Amniotic stem cell (primary cell): ENCODE data around the gene RAD18.

Source experiments
- DNase-seq: peaks from one replicate; lab custom pipeline; 2025; lab: John Stamatoyannopoulos, UW

The RAD18 gene

DNA sequence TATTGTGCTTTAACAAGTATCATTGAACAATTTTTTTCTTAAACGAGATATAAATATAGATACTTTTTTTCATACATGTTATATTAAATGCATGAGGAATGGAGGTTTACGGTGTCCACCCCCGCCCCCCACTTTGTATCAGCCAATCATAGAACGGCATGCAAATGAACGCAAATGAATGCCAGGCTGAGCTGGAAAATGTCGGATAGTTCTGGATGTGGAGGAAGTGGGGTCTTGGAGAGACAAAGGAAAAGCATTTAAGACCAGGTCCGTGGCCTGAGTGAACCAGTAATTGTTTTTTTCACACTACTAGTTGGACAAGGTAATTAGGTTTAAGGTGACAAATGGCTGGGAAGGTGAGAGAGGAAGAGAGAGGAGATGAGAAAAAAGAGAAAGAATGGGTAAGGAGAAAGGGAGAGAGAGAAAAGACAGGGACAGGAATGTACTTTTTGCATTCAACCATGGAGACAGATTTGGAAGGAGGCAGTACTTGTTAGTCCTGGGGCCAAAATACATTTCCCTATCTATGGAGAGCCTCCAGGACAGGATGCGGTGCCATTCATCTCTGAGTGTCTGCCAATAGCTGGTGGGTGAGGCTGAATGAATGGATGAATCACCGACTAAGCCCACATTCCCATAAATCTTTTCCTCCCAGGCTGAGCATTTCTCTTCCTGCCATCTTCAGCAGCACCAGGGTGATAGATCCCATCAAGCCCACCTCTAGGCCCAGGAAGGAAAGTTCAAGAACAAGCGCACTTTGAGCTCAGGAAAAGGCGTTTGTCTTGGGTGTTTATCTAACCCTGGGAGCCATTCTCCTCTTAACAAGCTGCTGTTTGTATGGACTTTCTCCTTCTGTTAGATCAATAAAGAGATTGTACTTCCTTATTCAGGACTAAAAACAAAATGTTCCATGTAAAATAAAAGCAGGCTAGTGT lies 1.4 kb upstream of the RAD18 start:
- DNase-seq = peak; percentile 78

DNA sequence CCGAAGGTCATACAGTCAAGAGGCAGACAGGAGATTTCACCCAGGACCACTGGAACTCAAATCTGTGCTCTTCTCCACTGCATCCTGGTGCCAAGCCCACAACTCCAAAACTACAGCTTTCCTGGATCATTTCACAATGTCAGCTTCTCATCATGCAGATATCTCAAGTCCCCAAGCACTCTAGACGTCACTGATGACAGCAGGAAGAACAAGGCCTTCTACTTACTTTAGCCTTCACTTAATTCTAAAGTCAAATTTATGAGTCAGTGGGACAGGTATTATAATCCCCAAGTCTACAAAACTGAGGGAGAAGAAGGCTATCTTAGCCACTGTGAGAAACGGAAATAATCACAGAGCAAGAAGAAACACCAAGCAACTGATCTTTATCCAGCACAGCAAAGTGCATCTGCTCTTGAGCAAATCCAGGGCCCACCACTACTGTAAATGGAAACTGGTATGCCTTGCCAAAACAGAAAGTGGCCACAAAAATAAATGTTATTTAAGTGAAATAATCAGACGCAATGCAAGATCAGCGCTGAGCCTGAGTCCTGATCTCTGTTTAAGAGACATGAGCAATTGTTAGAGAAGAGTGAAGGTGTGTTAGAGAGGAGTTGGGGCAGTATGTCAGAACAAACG lies 928 bp downstream of the RAD18 start:
- DNase-seq = peak; percentile 2

GRCh38 chr3:8959668-8960067 lies 3.6 kb downstream of the RAD18 start:
- DNase-seq = no peak

GRCh38 chr3:8954938-8955763 lies 8.1 kb downstream of the RAD18 start:
- DNase-seq = peak; percentile 74

GRCh38 chr3:8953313-8953712 lies 10.0 kb downstream of the RAD18 start:
- no peak for DNase-seq

GRCh38 chr3:8952130-8952529 lies 11.1 kb downstream of the RAD18 start:
- DNase-seq = no peak

DNA sequence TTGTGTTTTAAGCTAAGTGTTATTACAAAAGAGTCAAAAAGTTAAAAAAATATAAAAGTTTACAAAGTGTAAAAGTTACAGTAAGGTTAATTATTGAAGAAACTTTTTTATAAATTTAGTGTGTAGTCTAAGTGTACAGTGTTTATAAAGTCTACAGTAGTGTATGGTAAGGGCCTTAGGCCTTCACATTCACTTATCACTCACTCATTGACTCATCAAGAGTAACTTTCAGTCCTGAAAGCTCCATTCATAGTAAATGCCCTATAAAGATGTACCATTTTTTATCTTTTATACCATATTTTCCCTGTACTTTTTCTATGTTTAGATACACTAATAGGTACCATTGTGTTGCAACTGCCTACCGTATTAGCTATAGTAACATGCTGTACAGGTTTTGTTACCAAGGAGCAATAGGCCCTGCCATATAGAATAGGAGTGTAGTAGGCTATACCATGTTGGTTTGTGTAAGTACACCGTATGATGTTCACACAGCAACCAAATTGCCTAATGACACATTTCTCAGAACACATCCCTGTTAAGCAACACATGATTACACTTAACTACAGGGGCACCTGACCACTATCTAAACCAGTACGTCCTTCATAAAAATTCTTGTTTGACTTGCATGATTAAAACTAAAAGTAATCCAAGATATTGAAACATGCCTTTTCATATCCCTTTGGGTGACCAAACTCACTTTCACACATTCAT lies 17.2 kb downstream of the RAD18 start:
- DNase-seq = no peak

- no peak for DNase-seq
These were observed 20.4 kb downstream of the RAD18 start for GRCh38 chr3:8942746-8943488.

DNA sequence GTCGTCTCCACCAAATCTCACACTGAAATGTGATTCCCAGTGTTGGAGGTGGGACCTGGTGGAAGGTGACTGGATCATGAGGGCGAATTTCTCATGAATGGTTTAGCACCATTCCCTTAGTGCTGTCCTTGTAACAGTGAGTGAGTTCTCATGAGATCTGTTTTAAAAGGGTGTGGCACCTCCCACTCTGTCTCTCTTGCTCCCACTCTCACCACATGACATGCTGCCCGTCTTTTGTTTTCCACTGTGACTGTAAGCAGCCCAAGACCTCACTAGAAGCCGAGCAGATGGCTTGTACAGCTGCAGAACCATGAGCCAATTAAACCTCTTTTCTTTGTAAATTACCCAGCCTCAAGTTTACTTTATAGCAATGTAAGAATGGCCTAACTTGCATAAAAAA lies 21.2 kb downstream of the RAD18 start:
- DNase-seq = no peak

DNA sequence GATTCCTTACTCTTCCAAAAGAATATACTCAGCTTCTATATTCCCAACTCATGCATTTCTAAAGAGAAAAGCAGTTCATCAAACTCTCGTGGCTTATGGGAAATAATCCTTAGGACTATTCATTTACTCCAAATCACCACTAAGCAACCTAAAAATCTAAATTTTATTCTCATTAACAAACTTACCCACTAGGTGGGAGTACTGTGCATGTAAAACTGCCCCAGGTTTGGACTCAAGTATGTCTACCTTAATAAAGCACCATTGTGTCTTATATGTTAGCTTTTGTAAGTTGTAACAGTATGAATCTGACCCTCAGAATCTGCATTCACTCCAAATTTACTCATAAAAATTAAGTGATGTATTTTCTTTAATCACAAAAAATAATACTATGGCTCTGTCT lies 25.3 kb downstream of the RAD18 start:
- DNase-seq = peak; percentile 21

GRCh38 chr3:8937064-8938020 lies 25.9 kb downstream of the RAD18 start:
- DNase-seq = peak; percentile 67

DNA sequence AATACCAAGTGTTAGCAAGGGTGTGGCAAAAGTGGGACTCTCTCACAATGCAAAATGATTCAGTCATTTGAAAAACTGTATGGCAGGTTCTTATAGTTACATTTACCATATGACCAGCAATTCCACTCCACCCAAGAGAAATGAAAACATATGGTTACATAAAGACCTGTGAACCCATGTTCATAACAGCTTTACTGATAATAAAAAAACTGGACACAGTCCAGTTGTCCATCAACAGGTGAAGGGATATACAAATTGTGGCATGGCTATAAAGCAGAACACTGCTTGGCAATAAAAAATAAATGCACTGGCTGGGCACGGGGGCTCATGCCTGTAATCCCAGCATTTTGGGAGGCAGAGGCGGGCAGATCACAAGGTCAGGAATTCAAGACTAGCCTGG lies 30.8 kb downstream of the RAD18 start:
- no peak for DNase-seq

- no peak for DNase-seq
These were observed 31.9 kb downstream of the RAD18 start for GRCh38 chr3:8931342-8931741.

GRCh38 chr3:8929860-8930259 lies 33.4 kb downstream of the RAD18 start:
- DNase-seq = no peak

DNA sequence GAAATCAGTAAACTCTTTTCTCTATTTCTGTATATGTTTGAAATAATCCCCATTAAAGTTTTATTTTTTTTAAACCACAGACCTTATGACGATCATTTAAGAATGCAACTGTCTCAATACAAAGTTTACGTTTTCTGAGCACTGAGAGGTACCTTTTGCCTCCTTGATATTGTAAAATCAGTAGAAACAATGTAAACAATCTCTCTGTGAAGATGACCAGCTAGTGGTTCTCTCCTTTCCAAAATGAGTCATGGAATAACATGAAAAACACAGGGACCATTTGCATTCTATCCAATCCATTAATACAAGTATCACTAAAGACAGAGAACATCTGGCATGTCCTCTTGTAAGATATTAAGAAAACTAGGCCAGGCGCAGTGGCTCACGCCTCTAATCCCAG lies 48.8 kb downstream of the RAD18 start:
- DNase-seq = no peak

- no peak for DNase-seq
These were observed 51.5 kb downstream of the RAD18 start for GRCh38 chr3:8911781-8912180.

DNA sequence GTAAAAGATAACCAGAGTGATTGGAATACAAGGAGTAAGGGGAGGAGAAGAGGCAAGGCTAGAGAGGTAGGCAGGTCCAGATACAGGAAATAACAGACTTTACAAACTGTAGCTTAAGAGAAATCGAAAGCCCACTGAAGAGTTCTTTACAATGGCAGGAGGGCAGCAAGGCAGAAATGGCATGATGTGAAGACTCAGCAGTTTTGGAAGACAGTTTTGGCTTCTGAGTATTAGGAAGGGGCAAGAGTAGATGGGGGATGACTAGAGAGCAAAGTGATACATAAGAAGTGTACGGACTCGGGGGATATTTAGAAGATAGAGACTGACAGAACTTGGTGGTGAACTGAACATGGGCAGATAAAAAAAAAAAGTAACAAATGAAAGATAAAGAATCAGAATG lies 54.1 kb downstream of the RAD18 start:
- no peak for DNase-seq

DNA sequence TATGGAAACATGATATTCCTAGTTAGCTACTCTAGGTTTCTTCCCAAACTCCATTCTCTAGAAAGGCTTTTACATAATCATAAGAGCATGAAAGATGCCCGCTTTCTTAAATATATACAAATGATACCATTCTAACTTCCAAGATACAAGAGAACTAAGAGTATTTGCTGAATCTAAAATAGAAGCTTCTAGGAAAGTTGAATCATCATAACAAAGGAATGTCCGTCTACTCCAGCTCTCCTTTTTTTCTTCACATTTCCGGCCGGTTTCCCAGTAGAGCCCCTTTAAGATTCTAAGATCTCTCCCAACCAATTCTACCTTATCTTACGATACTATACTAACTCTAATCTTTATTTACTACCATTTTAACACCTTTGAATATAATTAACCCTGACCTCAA lies 60.1 kb downstream of the RAD18 start:
- no peak for DNase-seq

DNA sequence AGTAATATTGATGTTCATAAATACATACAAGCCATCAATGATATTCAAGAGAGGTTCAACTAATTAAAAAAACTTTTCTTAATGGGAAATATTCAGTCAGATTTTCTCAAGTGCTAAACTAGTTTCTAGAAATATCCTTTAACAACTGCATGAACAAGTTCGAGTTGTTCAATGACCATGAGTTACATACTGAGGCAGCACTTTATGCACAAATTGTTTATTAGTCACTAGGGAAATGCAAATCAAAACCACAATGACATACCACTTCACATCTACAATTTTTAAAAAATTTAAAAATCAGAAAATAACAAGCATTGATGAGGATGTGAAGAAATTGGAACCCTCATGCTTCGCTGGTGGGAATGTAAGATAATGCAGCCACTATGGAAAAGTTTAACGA lies 62.4 kb downstream of the RAD18 start:
- DNase-seq = no peak

DNA sequence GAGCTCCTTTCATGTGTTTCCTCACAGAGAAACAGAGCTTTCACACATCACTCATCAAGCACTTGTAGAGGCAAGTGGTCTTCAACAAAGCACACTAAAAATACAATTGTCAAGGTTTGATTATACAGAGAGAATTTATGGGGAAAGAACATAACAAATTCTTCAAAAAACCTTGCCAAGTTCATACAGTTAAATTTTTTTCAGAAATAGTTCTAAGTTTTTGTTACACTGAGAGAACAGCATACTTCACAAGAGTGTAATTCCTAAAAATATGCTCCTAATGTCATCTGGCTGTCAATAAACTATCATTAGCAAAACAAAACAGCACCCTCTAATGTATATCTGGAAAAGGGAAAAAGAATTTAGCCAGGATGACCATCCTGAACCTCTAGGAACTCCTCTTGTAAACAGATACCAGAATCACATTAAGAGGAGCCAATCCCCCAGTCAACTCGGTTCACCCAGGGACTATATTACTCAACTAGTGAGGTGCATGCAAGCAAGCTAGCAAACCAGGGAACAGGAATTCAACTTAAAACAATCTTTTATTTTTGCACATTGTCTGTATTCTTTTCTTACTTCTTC lies 63.3 kb downstream of the RAD18 start:
- no peak for DNase-seq
